Liver (tissue), 9 donors: ENCODE results near the gene RASA3. TPM values are rescaled to one million over a fixed set of nuclear protein-coding genes. Genes with fewer than 3 reads are reported as not detected.
A peak's percentile ranks its signal among the peaks of the same experiment; 100 is the strongest.

ENCODE experiments used
- DNase-seq: peaks from one replicate; pipeline ENCODE4 v3.0.0-alpha.2; 2017; ENCODE audit warnings: low spot score
- H3K27ac ChIP-seq, 2 donors: one replicate each; pipeline ENCODE4 v1.7.0; 2013; ENCODE audit warnings: inconsistent platforms in 2 of 2, low read length in 2 of 2, control low read depth in 1 of 2, low read depth in 1 of 2, mild to moderate bottlenecking in 1 of 2
- H3K27me3 ChIP-seq, 4 donors: one replicate each; pipeline versions ENCODE4 v1.6.1 to v1.7.0; 2013; ENCODE audit warnings: low read length in 3 of 4, inconsistent platforms in 1 of 4, mild to moderate bottlenecking in 1 of 4, moderate library complexity in 1 of 4; ENCODE audit not compliant: control insufficient read depth in 4 of 4, insufficient read depth in 4 of 4
- H3K36me3 ChIP-seq, 4 donors: one replicate each; pipeline versions ENCODE4 v1.6.1 to v1.7.0; 2013; ENCODE audit warnings: low read length in 3 of 4, mild to moderate bottlenecking in 3 of 4, low read depth in 1 of 4, moderate library complexity in 1 of 4; ENCODE audit not compliant: control insufficient read depth in 4 of 4, insufficient read depth in 3 of 4
- H3K4me1 ChIP-seq, 4 donors: one replicate each; pipeline versions ENCODE4 v1.6.1 to v1.7.0; 2013; ENCODE audit warnings: low read length in 3 of 4, mild to moderate bottlenecking in 3 of 4, moderate library complexity in 1 of 4; ENCODE audit not compliant: control insufficient read depth in 4 of 4, insufficient read depth in 4 of 4
- H3K4me3 ChIP-seq, 3 donors: one replicate each; pipeline versions ENCODE4 v1.6.1 to v1.7.0; 2013; ENCODE audit warnings: low read length in 3 of 3, control low read depth in 1 of 3, low read depth in 1 of 3, mild to moderate bottlenecking in 1 of 3
- H3K9ac ChIP-seq, 2 donors: one replicate each; pipeline ENCODE4 v1.7.0; 2013; ENCODE audit warnings: low read length in 2 of 2, mild to moderate bottlenecking in 2 of 2, moderate library complexity in 2 of 2, control low read depth in 1 of 2, low read depth in 1 of 2
- H3K9me3 ChIP-seq, 4 donors: one replicate each; pipeline versions ENCODE4 v1.6.1 to v1.7.0; 2013; ENCODE audit warnings: low read length in 3 of 4; ENCODE audit not compliant: control insufficient read depth in 4 of 4
- FOXA1 ChIP-seq: IDR thresholded peaks from 2 replicates; pipeline ENCODE4 v1.6.1; 2016; ENCODE audit warnings: antibody characterized with exemption
- HNF4A ChIP-seq, 2 donors: conservative IDR thresholded peaks; 2 replicates each; pipeline ENCODE4 v1.6.1; 2016; ENCODE audit warnings: antibody characterized with exemption in 2 of 2, mild to moderate bottlenecking in 2 of 2
- HNF4G ChIP-seq: IDR thresholded peaks from 2 replicates; pipeline ENCODE4 v1.6.1; 2016; ENCODE audit warnings: antibody characterized with exemption
- MAX ChIP-seq: IDR thresholded peaks from 2 replicates; pipeline ENCODE4 v1.6.1; 2016; ENCODE audit warnings: antibody characterized with exemption
- RAD21 ChIP-seq, 2 donors: IDR thresholded peaks; 2 replicates each; pipeline ENCODE4 v1.6.1; 2016; ENCODE audit warnings: antibody characterized with exemption in 2 of 2, mild to moderate bottlenecking in 2 of 2
- REST ChIP-seq: IDR thresholded peaks from 2 replicates; pipeline ENCODE4 v1.6.1; 2016; ENCODE audit warnings: antibody characterized with exemption, mild to moderate bottlenecking
- RXRA ChIP-seq, 2 donors: IDR thresholded peaks; 2 replicates each; pipeline ENCODE4 v1.6.1; 2017 to 2018; ENCODE audit warnings: antibody characterized with exemption in 2 of 2, mild to moderate bottlenecking in 1 of 2
- SP1 ChIP-seq: IDR thresholded peaks from 2 replicates; pipeline ENCODE4 v1.6.1; 2018; ENCODE audit warnings: antibody characterized with exemption, mild to moderate bottlenecking
- TAF1 ChIP-seq: conservative IDR thresholded peaks from 2 replicates; pipeline ENCODE4 v1.6.1; 2016; ENCODE audit warnings: antibody characterized with exemption, mild to moderate bottlenecking
- WGBS: extraction: QIAGEN DNeasy Blood & Tissue Kit; methylation state at CpG from one replicate; pipeline ENCODE4 v1.1.7; 2013; 5-methylcytosine and 5-hydroxymethylcytosine counted together
- polyA plus RNA-seq, 2 donors: library from polyadenylated mRNA; stranded (reverse) in 1 of 2; unstranded in 1 of 2; fragments of 200-250 nt in 1 of 2; fragments of >200 nt in 1 of 2; fragmentation: Nextera tagmentation in 1 of 2; extraction: Ambion mirVana in 1 of 2; gene quantifications; one replicate each; pipeline versions ENCODE4 v1.2.1 to v1.2.3, GENCODE V29; 2013 to 2015
- total RNA-seq, 2 donors: library from RNA; depleted of rRNA; stranded (reverse); fragments of >200 nt; gene quantifications; one replicate each; pipeline ENCODE4 v1.2.3, GENCODE V29; 2014
- TF ChIP-seq, protein P1 (sequence below): fragments of 150-350 bp; IDR thresholded peaks from 2 replicates; pipeline ENCODE4 v1.5.1; 2017; ENCODE audit warnings: improper control_type of control experiment, low read depth, low read length; ENCODE audit not compliant: missing input control
- TF ChIP-seq, protein P2 (sequence below): IDR thresholded peaks from 2 replicates; pipeline ENCODE4 v1.6.1; 2016; ENCODE audit warnings: antibody characterized with exemption
- TF ChIP-seq, protein P3 (sequence below): IDR thresholded peaks from 2 replicates; pipeline ENCODE4 v1.6.1; 2016; ENCODE audit warnings: antibody characterized with exemption
- donor health status: healthy.
- donor health status: healthy.
- donor health status: healthy.
- donor health status: healthy.
- donor health status: healthy.

The RASA3 gene
- total and polyA plus RNA-seq, 4 donors = 0.64 to 5.9 (median 3.8) TPM

GRCh38 chr13:113973218-113974164, 158.9 kb downstream of the RASA3 start, which contains the start of gene C13orf46:
TSS of gene C13orf46 (minus strand) at chr13:113974076. CDS start at chr13:113973997, 79 bp downstream.
- 88% methylated on average over 44 of the region's 44 CpGs for WGBS
- Histone ChIP-seq H3K4me1 (peaks cover 12 to 20% (median 16%) of the 10 kb centered on the region in 4 donors), H3K27me3 (no peaks in the 10 kb centered on the region), H3K4me3 (no peak within 1 kb of the TSS), H3K9ac (no peak within 1 kb of the TSS), H3K9me3 (no peaks in the 10 kb centered on the region), H3K36me3 (no peaks in the 10 kb centered on the region), H3K27ac (no peak within 1 kb of the TSS)
- TF ChIP-seq, protein P1, sequence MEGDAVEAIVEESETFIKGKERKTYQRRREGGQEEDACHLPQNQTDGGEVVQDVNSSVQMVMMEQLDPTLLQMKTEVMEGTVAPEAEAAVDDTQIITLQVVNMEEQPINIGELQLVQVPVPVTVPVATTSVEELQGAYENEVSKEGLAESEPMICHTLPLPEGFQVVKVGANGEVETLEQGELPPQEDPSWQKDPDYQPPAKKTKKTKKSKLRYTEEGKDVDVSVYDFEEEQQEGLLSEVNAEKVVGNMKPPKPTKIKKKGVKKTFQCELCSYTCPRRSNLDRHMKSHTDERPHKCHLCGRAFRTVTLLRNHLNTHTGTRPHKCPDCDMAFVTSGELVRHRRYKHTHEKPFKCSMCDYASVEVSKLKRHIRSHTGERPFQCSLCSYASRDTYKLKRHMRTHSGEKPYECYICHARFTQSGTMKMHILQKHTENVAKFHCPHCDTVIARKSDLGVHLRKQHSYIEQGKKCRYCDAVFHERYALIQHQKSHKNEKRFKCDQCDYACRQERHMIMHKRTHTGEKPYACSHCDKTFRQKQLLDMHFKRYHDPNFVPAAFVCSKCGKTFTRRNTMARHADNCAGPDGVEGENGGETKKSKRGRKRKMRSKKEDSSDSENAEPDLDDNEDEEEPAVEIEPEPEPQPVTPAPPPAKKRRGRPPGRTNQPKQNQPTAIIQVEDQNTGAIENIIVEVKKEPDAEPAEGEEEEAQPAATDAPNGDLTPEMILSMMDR = no peak
- TF ChIP-seq REST (no peak), HNF4A (conservative IDR thresholded peaks at IDR 0.05) (peak in 1 of 2 donors; percentile 50), RXRA (IDR thresholded peaks at IDR 0.05) (peak in 1 of 2 donors; percentile 55)
- no peak for DNase-seq

- H3K36me3 ChIP-seq = no peaks in the 10 kb centered on the region
- 93% methylated on average over 36 of the region's 36 CpGs for whole genome bisulfite sequencing
- no peak for DNase-seq
- H3K27ac ChIP-seq = no peak overlapping the region
- no peaks in the 10 kb centered on the region for H3K9me3 ChIP-seq
- no peak overlapping the region for H3K9ac ChIP-seq
- no peak overlapping the region for H3K4me3 ChIP-seq
- no peaks in the 10 kb centered on the region for H3K27me3 ChIP-seq
- H3K4me1 ChIP-seq = peaks cover 12 to 20% (median 16%) of the 10 kb centered on the region in 4 donors
- TF ChIP-seq FOXA1 (no peak), HNF4G (no peak), TAF1 (no peak), MAX (no peak), RAD21 (IDR thresholded peaks at IDR 0.05) (no peak), HNF4A (conservative IDR thresholded peaks at IDR 0.05) (no peak), SP1 (no peak)
- TF ChIP-seq, protein P2, sequence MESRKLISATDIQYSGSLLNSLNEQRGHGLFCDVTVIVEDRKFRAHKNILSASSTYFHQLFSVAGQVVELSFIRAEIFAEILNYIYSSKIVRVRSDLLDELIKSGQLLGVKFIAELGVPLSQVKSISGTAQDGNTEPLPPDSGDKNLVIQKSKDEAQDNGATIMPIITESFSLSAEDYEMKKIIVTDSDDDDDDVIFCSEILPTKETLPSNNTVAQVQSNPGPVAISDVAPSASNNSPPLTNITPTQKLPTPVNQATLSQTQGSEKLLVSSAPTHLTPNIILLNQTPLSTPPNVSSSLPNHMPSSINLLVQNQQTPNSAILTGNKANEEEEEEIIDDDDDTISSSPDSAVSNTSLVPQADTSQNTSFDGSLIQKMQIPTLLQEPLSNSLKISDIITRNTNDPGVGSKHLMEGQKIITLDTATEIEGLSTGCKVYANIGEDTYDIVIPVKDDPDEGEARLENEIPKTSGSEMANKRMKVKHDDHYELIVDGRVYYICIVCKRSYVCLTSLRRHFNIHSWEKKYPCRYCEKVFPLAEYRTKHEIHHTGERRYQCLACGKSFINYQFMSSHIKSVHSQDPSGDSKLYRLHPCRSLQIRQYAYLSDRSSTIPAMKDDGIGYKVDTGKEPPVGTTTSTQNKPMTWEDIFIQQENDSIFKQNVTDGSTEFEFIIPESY = no peak
- TF ChIP-seq, protein P1 = no peak
- TF ChIP-seq, protein P3, sequence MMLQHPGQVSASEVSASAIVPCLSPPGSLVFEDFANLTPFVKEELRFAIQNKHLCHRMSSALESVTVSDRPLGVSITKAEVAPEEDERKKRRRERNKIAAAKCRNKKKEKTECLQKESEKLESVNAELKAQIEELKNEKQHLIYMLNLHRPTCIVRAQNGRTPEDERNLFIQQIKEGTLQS = no peak
Observed at GRCh38 chr13:113972451-113973217, 159.8 kb downstream of the RASA3 start.
